GM19324 (cell line): ENCODE results near the gene CLCF1.

Experiments used
- ATAC-seq: cut with Tn5 transposase; IDR thresholded peaks from one replicate; pipeline ENCODE4 v1.9.1; 2021; ENCODE audit warnings: mild to moderate bottlenecking, moderate library complexity; ENCODE audit not compliant: unreplicated experiment, low FRiP score

Gene CLCF1

GRCh38 chr11:67364169-67364568 lies 9.2 kb downstream of the CLCF1 start:
- no peak for ATAC-seq

- ATAC-seq, result no peak
Observed at GRCh38 chr11:67357831-67358670, 15.3 kb downstream of the CLCF1 start.

- ATAC-seq, result no peak
Observed at GRCh38 chr11:67356864-67357561, 16.4 kb downstream of the CLCF1 start.

GRCh38 chr11:67356387-67356863 lies 17.0 kb downstream of the CLCF1 start:
- ATAC-seq, result no peak

GRCh38 chr11:67355794-67356386 lies 17.5 kb downstream of the CLCF1 start:
- no peak for ATAC-seq

GRCh38 chr11:67355023-67355793 lies 18.2 kb downstream of the CLCF1 start:
- ATAC-seq, result no peak

GRCh38 chr11:67354075-67355022 lies 19.0 kb downstream of the CLCF1 start:
- peak; percentile 5 for ATAC-seq

- ATAC-seq, result peak; percentile 76
Observed at GRCh38 chr11:67353317-67354074, 19.9 kb downstream of the CLCF1 start, which contains the start of gene POLD4. TSS of gene POLD4 (minus strand) at chr11:67353546. CDS start at chr11:67353399, 147 bp downstream.

- ATAC-seq, result peak; percentile 3
Observed at GRCh38 chr11:67352546-67353316, 20.7 kb downstream of the CLCF1 start.

- no peak for ATAC-seq
Observed at GRCh38 chr11:67351275-67352005, 22.0 kb downstream of the CLCF1 start.

- no peak for ATAC-seq
Observed at GRCh38 chr11:67349928-67350465, 23.4 kb downstream of the CLCF1 start.

- no peak for ATAC-seq
Observed at GRCh38 chr11:67349457-67349856, 23.9 kb downstream of the CLCF1 start.

GRCh38 chr11:67349036-67349435 lies 24.4 kb downstream of the CLCF1 start:
- ATAC-seq, result no peak

GRCh38 chr11:67347964-67348749 lies 25.2 kb downstream of the CLCF1 start:
- ATAC-seq, result no peak

GRCh38 chr11:67345920-67346819 lies 27.2 kb downstream of the CLCF1 start:
- no peak for ATAC-seq
